ENCODE data around the gene TTC28.

The TTC28 gene

DNA sequence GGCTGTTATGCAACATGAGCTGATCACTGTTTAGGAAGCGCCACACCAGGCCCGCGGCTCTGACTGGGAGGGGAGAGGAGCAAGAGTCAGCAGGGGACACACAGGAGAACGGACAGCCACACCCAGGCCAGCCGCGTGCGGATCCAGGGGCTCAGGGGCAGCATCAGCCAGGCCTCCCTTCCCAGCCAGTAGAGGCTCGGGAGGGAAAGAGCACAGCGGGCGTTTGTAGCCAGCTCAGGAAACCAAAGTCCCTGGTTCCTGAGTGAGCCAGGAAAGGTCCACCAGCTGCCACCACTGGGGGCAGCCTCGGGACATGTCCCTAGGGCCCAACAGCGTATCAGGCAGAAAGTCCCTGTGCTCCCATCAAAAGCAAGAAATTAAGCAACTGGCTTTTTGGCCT is 688.8 kb downstream of the TTC28 start:
- Histone ChIP-seq H3K27me3 (ENCODE audit: control insufficient read depth in 1 of 2, insufficient read depth in 1 of 2, low read length in 2 of 2) (no peaks in the 10 kb centered on the region), H3K79me1 (replicated peaks; ENCODE audit: low read length, poor library complexity, severe bottlenecking) (no peaks in the 10 kb centered on the region), H3K27ac (ENCODE audit: low read length, poor library complexity, severe bottlenecking) (no peak overlapping the region), H3K4me1 (ENCODE audit: control insufficient read depth, insufficient read depth, low read depth, low read length) (peaks cover 25% of the 10 kb centered on the region), H3K9ac (ENCODE audit: low read length) (peak overlapping the region; percentile 70), H3K4me3 (ENCODE audit: insufficient read depth in 1 of 2, low read depth in 1 of 2, low read length in 2 of 2) (peak overlapping the region in 1 of 2 experiments; percentile 19), H4K91ac (ENCODE audit: low read length) (peak overlapping the region; percentile 84), H4K8ac (ENCODE audit: low read length) (peak overlapping the region; percentile 76), H3K36me3 (ENCODE audit: control insufficient read depth in 1 of 2, insufficient read depth in 2 of 2, low read depth in 1 of 2, low read length in 2 of 2) (peaks cover 57 to 66% of the 10 kb centered on the region in 2 experiments), H2AK5ac (ENCODE audit: low read length, severe bottlenecking) (peak overlapping the region; percentile 51), H2BK15ac (ENCODE audit: low read depth, poor library complexity, severe bottlenecking) (peak overlapping the region; percentile 71), H2BK120ac (ENCODE audit: low read depth, low read length) (peak overlapping the region; percentile 42), H3K4me2 (ENCODE audit: low read length, poor library complexity, severe bottlenecking) (no peak overlapping the region), H2AFZ (ENCODE audit: low read depth, low read length) (no peak overlapping the region), H3K9me3 (ENCODE audit: control insufficient read depth, low read length) (no peaks in the 10 kb centered on the region), H3K23ac (ENCODE audit: low read length in 2 of 2) (no peak overlapping the region), H2BK12ac (ENCODE audit: low read length in 2 of 2) (peak overlapping the region in 1 of 2 experiments; percentile 77), H3K14ac (ENCODE audit: low read length in 2 of 2) (no peak overlapping the region), H3K18ac (ENCODE audit: low read depth in 1 of 2, low read length in 2 of 2) (peak overlapping the region in 1 of 2 experiments; percentile 23), H2BK5ac (ENCODE audit: low read depth, low read length, poor library complexity, severe bottlenecking) (no peak overlapping the region), H3K4ac (ENCODE audit: low read depth in 1 of 2, low read length in 2 of 2) (no peak overlapping the region)
- peak; percentile 49 for DNase-seq
- 34% methylated on average over 12 of the region's 12 CpGs for WGBS

DNA sequence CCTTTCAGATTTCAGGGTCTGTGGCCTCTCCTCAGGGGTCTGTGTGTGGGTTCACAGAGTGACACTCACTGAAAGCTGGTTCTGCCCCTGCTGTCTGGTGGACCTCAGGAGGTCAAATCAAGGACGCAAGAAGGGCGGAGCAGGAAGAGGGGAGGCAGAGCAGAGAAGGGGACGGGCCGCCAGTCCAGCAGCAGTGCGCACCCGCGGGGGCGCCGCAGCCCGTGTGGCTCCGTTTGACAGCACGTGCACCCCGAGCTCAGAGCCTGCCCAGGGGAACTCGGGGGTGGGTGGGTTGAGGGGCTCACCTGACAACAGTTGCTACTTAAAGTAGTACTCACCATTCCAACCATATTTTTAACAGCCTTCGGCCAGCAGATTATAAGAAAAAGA is 689.2 kb downstream of the TTC28 start:
- no peaks in the 10 kb centered on the region for H3K9me3 ChIP-seq (ENCODE audit: control insufficient read depth, low read length)
- no peak overlapping the region for H2AFZ ChIP-seq (ENCODE audit: low read depth, low read length)
- no peak overlapping the region for H2AK5ac ChIP-seq (ENCODE audit: low read length, severe bottlenecking)
- no peak overlapping the region for H3K4ac ChIP-seq (ENCODE audit: low read depth in 1 of 2, low read length in 2 of 2)
- peak overlapping the region; percentile 42 for H2BK120ac ChIP-seq (ENCODE audit: low read depth, low read length)
- H3K14ac ChIP-seq (ENCODE audit: low read length in 2 of 2): no peak overlapping the region
- 100% methylated on average over 3 of the region's 15 CpGs for WGBS
- no peak overlapping the region for H3K27ac ChIP-seq (ENCODE audit: low read length, poor library complexity, severe bottlenecking)
- DNase-seq: no peak
- no peak overlapping the region for H3K4me2 ChIP-seq (ENCODE audit: low read length, poor library complexity, severe bottlenecking)
- no peaks in the 10 kb centered on the region for H3K27me3 ChIP-seq (ENCODE audit: control insufficient read depth in 1 of 2, insufficient read depth in 1 of 2, low read length in 2 of 2)
- H4K91ac ChIP-seq (ENCODE audit: low read length): no peak overlapping the region
- H2BK5ac ChIP-seq (ENCODE audit: low read depth, low read length, poor library complexity, severe bottlenecking): no peak overlapping the region
- no peak overlapping the region for H2BK15ac ChIP-seq (ENCODE audit: low read depth, poor library complexity, severe bottlenecking)
- H3K4me1 ChIP-seq (ENCODE audit: control insufficient read depth, insufficient read depth, low read depth, low read length): peaks cover 25% of the 10 kb centered on the region
- H3K36me3 ChIP-seq (ENCODE audit: control insufficient read depth in 1 of 2, insufficient read depth in 2 of 2, low read depth in 1 of 2, low read length in 2 of 2): peaks cover 56 to 66% of the 10 kb centered on the region in 2 experiments
- no peak overlapping the region for H2BK12ac ChIP-seq (ENCODE audit: low read length in 2 of 2)
- H3K9ac ChIP-seq (ENCODE audit: low read length): peak overlapping the region; percentile 70
- H3K4me3 ChIP-seq (ENCODE audit: insufficient read depth in 1 of 2, low read depth in 1 of 2, low read length in 2 of 2): no peak overlapping the region
- H3K23ac ChIP-seq (ENCODE audit: low read length in 2 of 2): no peak overlapping the region
- no peaks in the 10 kb centered on the region for H3K79me1 ChIP-seq (replicated peaks; ENCODE audit: low read length, poor library complexity, severe bottlenecking)
- H3K18ac ChIP-seq (ENCODE audit: low read depth in 1 of 2, low read length in 2 of 2): no peak overlapping the region
- H4K8ac ChIP-seq (ENCODE audit: low read length): peak overlapping the region; percentile 64

DNA sequence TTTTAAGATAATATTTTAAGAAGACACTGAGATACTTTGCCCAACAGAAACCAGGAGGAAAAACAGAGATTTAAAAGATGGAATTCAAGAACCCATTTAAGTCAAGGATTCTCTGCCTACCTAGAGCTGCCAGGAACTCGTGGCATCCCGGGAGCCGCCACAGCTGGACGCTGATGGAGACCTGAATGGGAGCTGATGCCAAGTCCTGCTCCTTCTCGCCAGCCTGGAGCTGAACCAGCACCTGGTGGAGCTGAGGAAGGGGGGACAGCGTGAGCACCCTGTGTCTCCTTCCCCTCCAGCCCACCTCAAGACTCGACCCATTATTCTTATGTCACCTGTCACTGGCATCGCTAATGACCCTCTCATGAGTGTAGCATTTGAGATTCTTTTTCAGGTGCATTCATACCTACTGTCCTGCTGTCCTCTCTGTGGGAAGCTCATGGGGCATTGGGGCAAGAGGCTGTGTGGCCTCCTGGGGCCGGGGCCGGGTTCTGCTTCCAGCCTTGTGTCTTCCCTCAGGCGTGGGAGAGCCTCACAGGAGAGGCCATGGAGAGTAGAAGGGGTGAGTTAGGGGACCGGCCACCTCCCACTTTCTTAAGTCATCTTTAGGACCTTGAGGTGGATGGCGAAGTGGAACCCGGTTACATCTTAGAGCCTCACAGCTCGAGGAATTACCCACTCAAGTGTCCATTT is 689.7 kb downstream of the TTC28 start:
- Histone ChIP-seq H2BK5ac (ENCODE audit: low read depth, low read length, poor library complexity, severe bottlenecking) (no peak overlapping the region), H2AK5ac (ENCODE audit: low read length, severe bottlenecking) (no peak overlapping the region), H3K4me3 (ENCODE audit: insufficient read depth in 1 of 2, low read depth in 1 of 2, low read length in 2 of 2) (no peak overlapping the region), H3K27me3 (ENCODE audit: control insufficient read depth in 1 of 2, insufficient read depth in 1 of 2, low read length in 2 of 2) (no peaks in the 10 kb centered on the region), H3K36me3 (ENCODE audit: control insufficient read depth in 1 of 2, insufficient read depth in 2 of 2, low read depth in 1 of 2, low read length in 2 of 2) (peaks cover 56 to 66% of the 10 kb centered on the region in 2 experiments), H2BK120ac (ENCODE audit: low read depth, low read length) (no peak overlapping the region), H2BK15ac (ENCODE audit: low read depth, poor library complexity, severe bottlenecking) (no peak overlapping the region), H2AFZ (ENCODE audit: low read depth, low read length) (no peak overlapping the region), H4K8ac (ENCODE audit: low read length) (no peak overlapping the region), H4K91ac (ENCODE audit: low read length) (no peak overlapping the region), H3K23ac (ENCODE audit: low read length in 2 of 2) (no peak overlapping the region), H3K4me1 (ENCODE audit: control insufficient read depth, insufficient read depth, low read depth, low read length) (peaks cover 25% of the 10 kb centered on the region), H3K27ac (ENCODE audit: low read length, poor library complexity, severe bottlenecking) (no peak overlapping the region), H3K9ac (ENCODE audit: low read length) (no peak overlapping the region), H3K9me3 (ENCODE audit: control insufficient read depth, low read length) (no peaks in the 10 kb centered on the region), H2BK12ac (ENCODE audit: low read length in 2 of 2) (no peak overlapping the region), H3K4ac (ENCODE audit: low read depth in 1 of 2, low read length in 2 of 2) (no peak overlapping the region), H3K14ac (ENCODE audit: low read length in 2 of 2) (no peak overlapping the region), H3K18ac (ENCODE audit: low read depth in 1 of 2, low read length in 2 of 2) (no peak overlapping the region), H3K4me2 (ENCODE audit: low read length, poor library complexity, severe bottlenecking) (no peak overlapping the region), H3K79me1 (replicated peaks; ENCODE audit: low read length, poor library complexity, severe bottlenecking) (no peaks in the 10 kb centered on the region)
- 97% methylated on average over 11 of the region's 15 CpGs for WGBS
- DNase-seq: no peak

DNA sequence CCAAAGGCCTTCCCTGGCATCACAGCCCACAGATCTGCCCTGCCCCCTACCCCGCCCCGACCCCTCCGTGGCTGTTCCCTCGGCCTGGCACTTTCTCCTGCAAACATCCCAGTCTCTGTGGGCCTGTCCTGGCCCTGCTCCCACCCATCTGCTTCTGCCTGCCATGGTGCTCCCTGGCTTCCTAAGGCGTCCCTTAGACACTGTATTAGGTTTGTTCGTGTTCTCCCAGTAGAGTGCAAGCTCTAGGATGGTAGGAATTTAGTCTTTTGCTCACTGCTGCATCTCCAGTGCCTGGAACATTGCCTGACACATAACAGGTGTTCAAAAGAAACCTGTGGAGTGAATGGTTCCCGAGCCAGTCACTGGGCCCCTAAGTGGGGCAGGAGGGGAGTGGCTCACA is 690.9 kb downstream of the TTC28 start:
- 98% methylated on average over 7 of the region's 7 CpGs for WGBS
- Histone ChIP-seq H4K91ac (ENCODE audit: low read length) (no peak overlapping the region), H3K4me1 (ENCODE audit: control insufficient read depth, insufficient read depth, low read depth, low read length) (peaks cover 25% of the 10 kb centered on the region), H3K27me3 (ENCODE audit: control insufficient read depth in 1 of 2, insufficient read depth in 1 of 2, low read length in 2 of 2) (no peaks in the 10 kb centered on the region), H2BK5ac (ENCODE audit: low read depth, low read length, poor library complexity, severe bottlenecking) (no peak overlapping the region), H2BK120ac (ENCODE audit: low read depth, low read length) (no peak overlapping the region), H4K8ac (ENCODE audit: low read length) (no peak overlapping the region), H2AK5ac (ENCODE audit: low read length, severe bottlenecking) (no peak overlapping the region), H3K79me1 (replicated peaks; ENCODE audit: low read length, poor library complexity, severe bottlenecking) (peaks cover 6% of the 10 kb centered on the region), H3K36me3 (ENCODE audit: control insufficient read depth in 1 of 2, insufficient read depth in 2 of 2, low read depth in 1 of 2, low read length in 2 of 2) (peaks cover 59 to 74% of the 10 kb centered on the region in 2 experiments), H3K18ac (ENCODE audit: low read depth in 1 of 2, low read length in 2 of 2) (no peak overlapping the region), H3K4ac (ENCODE audit: low read depth in 1 of 2, low read length in 2 of 2) (no peak overlapping the region), H3K14ac (ENCODE audit: low read length in 2 of 2) (no peak overlapping the region), H3K27ac (ENCODE audit: low read length, poor library complexity, severe bottlenecking) (no peak overlapping the region), H3K4me2 (ENCODE audit: low read length, poor library complexity, severe bottlenecking) (no peak overlapping the region), H3K4me3 (ENCODE audit: insufficient read depth in 1 of 2, low read depth in 1 of 2, low read length in 2 of 2) (no peak overlapping the region), H3K9ac (ENCODE audit: low read length) (no peak overlapping the region), H2AFZ (ENCODE audit: low read depth, low read length) (no peak overlapping the region), H3K9me3 (ENCODE audit: control insufficient read depth, low read length) (no peaks in the 10 kb centered on the region), H3K23ac (ENCODE audit: low read length in 2 of 2) (no peak overlapping the region), H2BK15ac (ENCODE audit: low read depth, poor library complexity, severe bottlenecking) (peak overlapping the region; percentile 29), H2BK12ac (ENCODE audit: low read length in 2 of 2) (no peak overlapping the region)
- DNase-seq: no peak
